Measurements from ENCODE around the gene ZNF674.

GRCh38 chrX:46582966-46583365, 37.7 kb upstream of the ZNF674 start:
- TF ChIP-seq ZNF302 (CRISPR knock-in tag; IDR thresholded peaks at IDR 0.05) = no peak
- TF ChIP-seq, protein P1, sequence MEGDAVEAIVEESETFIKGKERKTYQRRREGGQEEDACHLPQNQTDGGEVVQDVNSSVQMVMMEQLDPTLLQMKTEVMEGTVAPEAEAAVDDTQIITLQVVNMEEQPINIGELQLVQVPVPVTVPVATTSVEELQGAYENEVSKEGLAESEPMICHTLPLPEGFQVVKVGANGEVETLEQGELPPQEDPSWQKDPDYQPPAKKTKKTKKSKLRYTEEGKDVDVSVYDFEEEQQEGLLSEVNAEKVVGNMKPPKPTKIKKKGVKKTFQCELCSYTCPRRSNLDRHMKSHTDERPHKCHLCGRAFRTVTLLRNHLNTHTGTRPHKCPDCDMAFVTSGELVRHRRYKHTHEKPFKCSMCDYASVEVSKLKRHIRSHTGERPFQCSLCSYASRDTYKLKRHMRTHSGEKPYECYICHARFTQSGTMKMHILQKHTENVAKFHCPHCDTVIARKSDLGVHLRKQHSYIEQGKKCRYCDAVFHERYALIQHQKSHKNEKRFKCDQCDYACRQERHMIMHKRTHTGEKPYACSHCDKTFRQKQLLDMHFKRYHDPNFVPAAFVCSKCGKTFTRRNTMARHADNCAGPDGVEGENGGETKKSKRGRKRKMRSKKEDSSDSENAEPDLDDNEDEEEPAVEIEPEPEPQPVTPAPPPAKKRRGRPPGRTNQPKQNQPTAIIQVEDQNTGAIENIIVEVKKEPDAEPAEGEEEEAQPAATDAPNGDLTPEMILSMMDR (IDR thresholded peaks at IDR 0.05) = no peak
